ENCODE data around the gene UQCRC1.

UQCRC1 gene

GRCh38 chr3:48633256-48633655, 23.8 kb upstream of the UQCRC1 start:
- no peak for DNase-seq

GRCh38 chr3:48631516-48632448, 22.3 kb upstream of the UQCRC1 start:
- no peak for DNase-seq

- no peak for DNase-seq
Observed at GRCh38 chr3:48630833-48631232, 21.4 kb upstream of the UQCRC1 start.

- no peak for DNase-seq
Observed at GRCh38 chr3:48630407-48630806, 21.0 kb upstream of the UQCRC1 start.

GRCh38 chr3:48629894-48630293, 20.4 kb upstream of the UQCRC1 start:
- no peak for DNase-seq

- no peak for DNase-seq
Observed at GRCh38 chr3:48628277-48629017, 19.0 kb upstream of the UQCRC1 start.

- no peak for DNase-seq
Observed at GRCh38 chr3:48625600-48625999, 16.2 kb upstream of the UQCRC1 start.

- no peak for DNase-seq
Observed at GRCh38 chr3:48624767-48625166, 15.3 kb upstream of the UQCRC1 start.

- peak; percentile 63 for DNase-seq
Observed at GRCh38 chr3:48623851-48624547, 14.6 kb upstream of the UQCRC1 start.

- DNase-seq, result no peak
Observed at GRCh38 chr3:48621461-48621869, 12.0 kb upstream of the UQCRC1 start, which contains the start of gene TMEM89. Gene TMEM89 (minus strand): TSS chr3:48621769. CDS start chr3:48621756, 13 bp downstream.

GRCh38 chr3:48619541-48620524, 10.4 kb upstream of the UQCRC1 start:
- DNase-seq, result no peak

GRCh38 chr3:48617559-48617958, 8.1 kb upstream of the UQCRC1 start:
- no peak for DNase-seq

- DNase-seq, result no peak
Observed at GRCh38 chr3:48614044-48614443, 4.6 kb upstream of the UQCRC1 start.

- DNase-seq, result no peak
Observed at GRCh38 chr3:48612309-48612708, 2.9 kb upstream of the UQCRC1 start.

- DNase-seq, result no peak
Observed at GRCh38 chr3:48607519-48607918, 1.9 kb downstream of the UQCRC1 start.

GRCh38 chr3:48601622-48601994, 7.8 kb downstream of the UQCRC1 start:
- no peak for DNase-seq

GRCh38 chr3:48600711-48601621, 8.5 kb downstream of the UQCRC1 start:
- DNase-seq, result no peak

- no peak for DNase-seq
Observed at GRCh38 chr3:48599509-48600285, 9.7 kb downstream of the UQCRC1 start.

- no peak for DNase-seq
Observed at GRCh38 chr3:48599077-48599501, 10.4 kb downstream of the UQCRC1 start.

Measured in NCI-H510A (cell line).